ENCODE measurements around the gene CLPSL2.
A peak's percentile ranks its signal among the peaks of the same experiment; 100 is the strongest.

CLPSL2 gene

GRCh38 chr6:35747877-35748276 is 28.5 kb upstream of the CLPSL2 start:
- DNase-seq, result no peak

- DNase-seq, result no peak
Observed at GRCh38 chr6:35750557-35750956, 25.8 kb upstream of the CLPSL2 start.

- no peak for DNase-seq
Observed at GRCh38 chr6:35751594-35751993, 24.8 kb upstream of the CLPSL2 start.

GRCh38 chr6:35752330-35752729 is 24.1 kb upstream of the CLPSL2 start:
- no peak for DNase-seq

- peak; percentile 93 for DNase-seq
Observed at GRCh38 chr6:35754452-35755277, 21.7 kb upstream of the CLPSL2 start.

GRCh38 chr6:35755278-35755924 is 21.0 kb upstream of the CLPSL2 start:
- no peak for DNase-seq

GRCh38 chr6:35757456-35758123 is 18.8 kb upstream of the CLPSL2 start:
- no peak for DNase-seq

- no peak for DNase-seq
Observed at GRCh38 chr6:35759426-35759825, 17.0 kb upstream of the CLPSL2 start.

- DNase-seq, result no peak
Observed at GRCh38 chr6:35765739-35766138, 10.7 kb upstream of the CLPSL2 start.

- DNase-seq, result no peak
Observed at GRCh38 chr6:35769211-35769610, 7.2 kb upstream of the CLPSL2 start.

- no peak for DNase-seq
Observed at GRCh38 chr6:35771343-35771627, 5.1 kb upstream of the CLPSL2 start.

GRCh38 chr6:35774116-35774794 is 2.1 kb upstream of the CLPSL2 start:
- no peak for DNase-seq

- no peak for DNase-seq
Observed at GRCh38 chr6:35775031-35775430, 1.4 kb upstream of the CLPSL2 start.

GRCh38 chr6:35777356-35778102 is 1.1 kb downstream of the CLPSL2 start:
- DNase-seq, result no peak

GRCh38 chr6:35778437-35778836 is 2.0 kb downstream of the CLPSL2 start:
- DNase-seq, result no peak

GRCh38 chr6:35780719-35781118 is 4.3 kb downstream of the CLPSL2 start, which contains the start of gene CLPSL1:
Gene CLPSL1, plus strand, starts transcription at chr6:35781019. Its CDS starts 92 bp downstream, at chr6:35781111.
- no peak for DNase-seq

- no peak for DNase-seq
Observed at GRCh38 chr6:35781290-35781689, 4.9 kb downstream of the CLPSL2 start.

- no peak for DNase-seq
Observed at GRCh38 chr6:35782424-35782823, 6.0 kb downstream of the CLPSL2 start.

GRCh38 chr6:35784200-35784599 is 7.8 kb downstream of the CLPSL2 start:
- DNase-seq, result no peak

GRCh38 chr6:35786272-35786671 is 9.9 kb downstream of the CLPSL2 start:
- DNase-seq, result no peak

- no peak for DNase-seq
Observed at GRCh38 chr6:35786810-35787209, 10.4 kb downstream of the CLPSL2 start.
